GM23248 (cell line): Measurements from ENCODE around the gene CYGB.

Source experiments
- EZH2 ChIP-seq: fragments of 200-600 bp; sonication (generic); IDR thresholded peaks from 2 replicates; pipeline ENCODE4 v1.6.1; 2018; ENCODE audit warnings: antibody characterized with exemption, mild to moderate bottlenecking; ENCODE audit not compliant: insufficient read depth, poor library complexity, severe bottlenecking
- EZH2phosphoT487 ChIP-seq: fragments of 200-600 bp; sonication (generic); IDR thresholded peaks from 2 replicates; pipeline ENCODE4 v1.6.1; 2018; ENCODE audit warnings: antibody characterized with exemption, moderate library complexity, mild to moderate bottlenecking, low read depth; ENCODE audit not compliant: insufficient read depth

GRCh38 chr17:76537578-76538280, at the start of gene CYGB:
- TF ChIP-seq EZH2 (peak; percentile 63), EZH2phosphoT487 (no peak)
